HS-27A (cell line): ENCODE data around the gene ASCC2.

Experiments used
- DNase-seq: peaks from one replicate; pipeline ENCODE4 v3.0.0-alpha.2; 2012; ENCODE audit warnings: low read depth, missing footprints

The ASCC2 gene

DNA sequence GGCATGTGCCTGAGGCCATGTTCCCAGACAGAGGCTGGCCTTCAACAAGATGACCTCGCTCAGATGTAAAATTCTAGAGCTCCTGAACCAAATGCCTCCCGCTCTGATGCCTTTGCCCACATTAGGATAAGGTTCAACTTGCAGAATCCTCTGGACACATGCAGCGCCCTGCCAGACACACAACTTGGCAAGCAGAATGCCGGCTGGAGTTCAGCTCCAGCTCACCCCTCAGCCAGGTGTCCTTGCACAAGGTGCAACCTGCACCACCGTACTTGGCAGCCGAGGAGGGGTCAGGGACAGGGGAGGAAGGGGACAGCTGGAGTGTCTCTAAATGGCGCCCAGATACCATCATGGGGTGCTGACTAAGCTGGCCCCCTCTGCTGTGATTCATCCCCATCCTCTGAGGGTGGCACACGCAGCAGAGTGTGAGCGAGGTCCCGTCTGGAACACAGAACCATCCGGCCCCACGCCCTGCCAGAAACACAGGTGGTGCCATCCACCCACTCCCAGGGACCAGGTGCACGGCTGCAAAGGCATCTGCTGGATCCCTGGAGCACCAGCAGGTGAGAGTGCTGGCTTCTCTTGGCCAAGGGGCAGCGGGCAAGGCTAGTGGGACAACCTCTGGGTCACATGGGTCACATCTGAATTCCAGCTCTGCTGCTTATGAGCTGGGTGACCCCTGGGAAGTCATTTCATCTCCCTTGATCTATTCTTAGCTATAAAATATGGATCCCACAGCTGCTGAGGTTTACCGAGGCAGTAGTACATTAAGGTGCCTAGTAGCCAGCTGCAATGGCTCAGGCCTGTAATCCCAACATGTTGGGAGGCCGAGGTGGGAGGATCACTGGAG is 84.0 kb downstream of the ASCC2 start:
- DNase-seq, result no peak

DNA sequence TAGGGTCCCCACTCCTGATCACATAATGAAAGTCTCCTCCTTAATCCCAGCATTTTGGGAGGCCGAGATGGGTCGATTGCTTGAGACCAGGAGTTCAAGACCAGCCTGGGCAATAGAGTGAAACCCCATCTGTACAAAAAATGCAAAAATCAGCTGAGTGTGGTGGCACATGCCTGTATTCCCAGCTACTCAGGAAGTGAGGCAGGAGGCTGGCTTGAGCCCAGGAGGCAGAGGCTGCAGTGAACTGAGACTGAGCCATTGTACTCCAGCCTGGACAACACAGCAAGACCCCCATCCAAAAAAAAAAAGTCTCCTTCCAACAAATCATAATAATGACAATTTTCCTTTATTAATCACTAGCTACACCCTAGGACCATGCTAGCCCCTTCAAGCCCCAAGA is 86.4 kb downstream of the ASCC2 start:
- DNase-seq, result no peak

DNA sequence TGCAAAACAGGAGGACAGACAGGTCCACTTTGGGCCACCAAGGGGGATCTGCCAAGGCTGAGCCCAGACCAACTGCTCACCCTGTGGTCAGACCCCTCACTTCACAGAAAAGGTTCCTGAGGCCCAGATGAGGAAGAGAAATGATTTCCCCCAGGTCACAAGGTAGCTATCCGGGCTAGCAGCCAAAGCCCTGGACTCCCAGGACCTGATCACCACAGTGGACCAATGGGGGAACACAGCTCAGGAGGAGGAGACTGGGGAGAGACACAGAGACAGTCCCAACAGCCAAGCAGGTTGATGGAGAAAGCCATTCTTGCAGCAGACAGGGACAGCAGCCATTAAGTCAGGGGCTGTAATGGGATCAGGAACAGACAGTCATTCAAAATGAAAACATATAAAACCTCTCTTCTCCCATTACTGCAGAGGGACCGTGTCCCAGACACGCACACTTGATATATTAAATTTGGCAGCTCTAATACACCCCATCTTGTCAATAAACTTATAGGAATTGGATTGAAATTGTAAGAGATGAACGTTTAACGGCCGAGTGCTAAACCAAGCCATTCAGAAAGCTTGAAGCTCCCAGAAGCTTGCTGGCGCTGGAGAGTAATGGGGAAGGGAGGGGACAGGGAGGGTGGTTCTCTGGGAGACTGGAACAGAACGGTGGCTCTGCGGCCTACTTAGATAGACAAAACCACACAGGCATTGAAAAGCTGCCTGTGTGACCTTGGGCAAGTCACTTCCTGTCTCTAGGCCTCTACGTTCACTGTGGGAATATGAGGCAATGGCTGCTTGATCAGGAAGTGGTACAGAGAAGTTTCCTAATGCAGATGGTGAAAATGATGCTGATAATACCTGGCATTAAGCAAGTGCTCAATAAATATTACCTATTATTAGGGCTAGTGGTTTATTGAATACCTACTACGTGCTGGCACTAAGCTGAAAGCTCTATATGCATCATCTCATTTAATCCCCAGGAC is 87.2 kb downstream of the ASCC2 start:
- no peak for DNase-seq

DNA sequence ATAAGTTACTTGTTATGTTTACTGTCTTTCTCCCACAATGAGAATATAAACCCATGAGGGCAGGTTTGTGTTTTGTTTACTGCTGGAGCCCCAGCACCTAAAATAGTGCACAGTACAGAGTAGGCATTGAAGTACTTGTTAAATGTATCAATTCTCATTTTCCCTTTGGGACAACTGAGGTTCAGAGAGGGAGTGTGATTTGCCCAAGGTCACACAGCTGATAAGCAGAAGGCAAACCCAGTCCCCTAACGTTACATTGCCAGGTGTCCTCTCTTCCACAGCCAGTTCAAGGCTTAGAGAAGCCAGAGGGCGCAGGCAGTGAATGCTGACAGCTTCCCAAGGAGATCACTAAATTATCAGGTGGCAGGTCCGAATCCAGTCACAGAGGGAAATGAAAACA is 88.0 kb downstream of the ASCC2 start:
- no peak for DNase-seq

DNA sequence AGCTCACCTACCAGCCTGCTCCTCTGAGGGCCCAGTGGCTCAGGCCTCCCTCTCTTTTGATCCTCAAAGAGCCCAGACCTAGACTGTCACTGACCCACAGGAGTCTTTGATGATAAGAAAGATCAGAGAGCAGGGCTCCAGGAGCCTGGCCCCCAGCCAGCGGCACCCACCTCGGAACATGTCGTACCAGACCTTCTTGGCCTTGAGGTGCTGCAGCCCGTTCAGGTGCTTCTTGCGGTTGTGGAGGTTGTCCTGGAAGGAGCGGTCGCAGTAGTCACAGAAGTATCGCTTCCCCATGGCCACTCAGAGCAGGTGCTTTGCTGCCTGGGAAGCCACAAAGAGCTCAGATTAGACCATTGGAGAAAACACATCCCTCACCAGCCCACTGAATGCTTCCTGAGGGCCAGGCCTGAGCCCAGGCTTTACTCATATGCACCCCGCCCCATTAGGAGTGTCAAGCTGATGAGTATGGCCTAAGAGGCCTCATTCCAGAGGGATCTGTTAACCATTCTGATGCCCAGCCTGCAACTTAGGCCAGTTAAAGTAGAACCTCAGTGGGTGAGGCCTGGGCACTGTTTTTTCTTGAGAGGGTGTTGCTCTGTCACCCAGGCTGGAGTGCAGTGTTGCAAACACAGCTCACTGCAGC is 89.7 kb downstream of the ASCC2 start:
- DNase-seq, result no peak

DNA sequence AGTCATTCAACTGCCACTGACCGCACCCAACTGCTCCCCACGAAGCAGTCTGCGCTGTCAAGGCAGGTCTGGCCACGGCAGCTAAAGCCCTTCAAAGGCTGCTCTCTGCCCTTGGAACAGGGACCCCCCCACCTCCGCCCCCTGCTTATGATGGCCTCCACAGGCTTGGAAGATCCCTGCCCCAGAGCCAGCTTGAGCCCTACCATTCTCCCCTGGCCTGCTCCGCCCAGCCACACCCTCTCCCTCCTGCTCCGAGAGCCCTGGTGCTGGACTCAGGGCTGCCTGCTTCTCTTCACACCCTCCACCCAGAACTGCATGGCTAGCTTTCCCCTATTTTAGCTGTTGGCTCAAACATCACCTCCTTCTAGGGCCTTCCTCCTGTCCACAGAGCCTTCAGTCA is 90.2 kb downstream of the ASCC2 start:
- no peak for DNase-seq

DNA sequence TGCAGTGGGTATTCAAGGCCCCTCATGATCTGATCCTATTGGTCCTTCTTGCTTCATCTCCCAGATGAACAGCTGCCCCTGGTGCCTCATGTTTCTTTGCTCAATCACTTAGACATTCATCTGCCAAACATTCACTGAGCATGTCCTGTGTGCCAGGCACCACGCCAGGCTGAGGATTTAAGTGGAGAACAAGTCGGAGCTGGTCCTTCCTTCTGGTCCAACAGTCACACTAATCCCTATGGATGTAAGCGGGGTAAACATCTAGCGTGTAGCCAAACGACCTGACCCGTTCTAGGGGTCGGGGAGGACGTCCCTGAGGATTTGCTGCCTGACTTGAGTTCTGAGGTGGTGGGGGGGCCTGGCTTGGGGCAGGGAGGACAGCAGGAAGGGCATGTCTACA is 93.2 kb downstream of the ASCC2 start:
- no peak for DNase-seq

DNA sequence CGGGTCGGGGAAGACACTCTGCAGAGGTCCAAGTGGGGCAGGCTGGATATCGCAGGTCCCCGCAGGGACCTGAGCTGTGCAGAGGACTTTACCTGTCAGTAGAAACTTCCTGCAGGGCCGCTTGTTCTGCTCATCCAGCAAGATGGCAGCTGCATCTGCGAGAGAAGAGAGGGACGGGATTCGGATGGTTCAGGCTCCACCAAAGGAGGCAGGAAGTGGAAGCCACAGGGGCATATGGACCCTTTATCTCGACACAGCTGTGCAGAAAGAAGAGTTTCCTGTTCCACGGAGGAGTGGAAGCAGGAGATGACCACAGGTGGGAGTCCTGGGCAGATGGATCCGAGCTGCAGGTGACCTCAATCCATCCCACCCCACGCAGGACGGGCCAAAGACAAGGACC is 95.7 kb downstream of the ASCC2 start:
- no peak for DNase-seq

DNA sequence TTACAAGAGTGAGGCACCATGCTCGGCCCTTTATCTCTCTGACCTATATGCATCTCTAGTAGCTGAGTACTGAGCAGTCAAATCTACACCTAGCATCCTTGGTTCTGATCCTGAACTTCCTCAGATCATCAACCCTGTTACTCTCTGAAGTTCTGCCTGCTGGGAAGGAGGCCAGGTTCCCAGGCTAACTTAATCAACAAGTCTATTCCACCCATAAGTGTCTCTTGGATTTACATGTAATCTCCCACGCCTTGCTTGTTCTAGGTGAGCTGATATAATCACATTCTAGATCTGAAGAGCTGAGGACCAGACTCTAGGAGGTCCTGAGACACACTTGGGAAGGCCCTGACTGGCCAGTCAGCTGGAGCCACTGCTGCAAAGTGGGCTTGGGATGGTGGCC is 96.1 kb downstream of the ASCC2 start:
- DNase-seq, result no peak

DNA sequence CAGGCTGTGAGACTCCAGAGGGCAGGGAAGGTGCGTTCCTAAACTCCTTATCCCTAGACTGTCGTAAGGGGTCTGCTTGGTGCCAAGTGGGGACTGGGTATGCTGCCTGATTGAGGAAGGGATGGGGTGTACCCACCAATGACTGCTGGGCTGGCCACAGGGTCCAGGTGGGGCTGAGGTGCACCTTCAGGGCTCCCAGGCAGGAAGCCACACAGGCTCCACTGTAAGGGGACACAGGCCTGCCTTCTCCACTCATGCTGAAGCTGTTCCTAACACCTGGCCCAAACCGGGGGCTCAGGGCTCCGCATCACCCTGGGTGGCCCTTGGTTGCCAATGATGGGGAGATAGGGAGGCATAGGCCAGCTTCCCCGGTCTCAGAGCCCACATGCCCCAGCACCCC is 97.9 kb downstream of the ASCC2 start:
- DNase-seq, result no peak

DNA sequence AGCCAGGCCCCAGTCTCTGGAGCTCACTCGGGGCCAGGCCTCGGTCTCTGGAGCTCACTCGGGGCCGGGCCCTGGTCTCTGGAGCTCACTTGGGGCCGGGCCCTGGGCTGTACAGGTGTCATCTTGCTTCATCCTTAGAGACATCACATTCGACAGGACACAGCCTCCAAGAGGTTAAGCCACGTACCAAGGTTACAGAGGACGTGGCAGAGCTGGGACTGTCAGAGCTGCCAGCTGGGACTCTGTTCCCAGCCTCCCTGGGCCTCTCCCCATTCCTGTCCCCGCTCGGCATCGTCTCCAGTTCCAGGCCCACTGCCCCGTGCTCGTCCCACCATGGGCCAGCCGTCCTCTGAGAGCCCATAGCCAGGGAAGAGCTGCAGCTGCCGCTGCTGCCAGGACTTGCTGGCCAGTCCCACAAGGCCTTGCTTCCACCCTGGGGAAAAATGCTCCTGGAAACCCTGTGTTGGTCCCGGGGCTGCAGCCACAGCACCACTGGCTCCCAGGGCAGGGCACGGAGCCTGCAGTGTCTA is 98.7 kb downstream of the ASCC2 start:
- no peak for DNase-seq
